Ovary (tissue), 10 donors: ENCODE data around the gene COQ8B. TPM values are rescaled to one million over a fixed set of nuclear protein-coding genes. Genes with fewer than 3 reads are reported as not detected.
"Not testable (repeated sequence)": the region's sequence is repeated elsewhere in the genome, so short reads cannot be mapped to it uniquely, and the experiment has no call there.

ENCODE experiments used
- DNase-seq, 5 donors: peaks; one replicate each; pipeline ENCODE4 v3.0.0-alpha.2; 2019 to 2020
- H3K27ac ChIP-seq, 2 donors: fragments of 200-600 bp; one replicate each; pipeline versions ENCODE4 v1.5.1 to v1.8.0; 2019 to 2022
- H3K27me3 ChIP-seq: fragments of 200-600 bp; one replicate; pipeline ENCODE4 v1.8.0; 2022
- H3K36me3 ChIP-seq: fragments of 200-600 bp; sonication (generic); one replicate; pipeline ENCODE4 v1.5.1; 2019
- H3K4me1 ChIP-seq: one replicate; pipeline ENCODE4 v1.8.1; 2013; ENCODE audit warnings: mild to moderate bottlenecking, moderate library complexity; ENCODE audit not compliant: insufficient read depth
- H3K4me3 ChIP-seq: fragments of 200-600 bp; sonication (generic); one replicate; pipeline ENCODE4 v1.5.1; 2017
- H3K9me3 ChIP-seq, 2 donors: fragments of 200-600 bp in 1 of 2; sonication (generic) in 1 of 2; one replicate each; pipeline versions ENCODE4 v1.5.1 to v1.8.1; 2013 to 2019; ENCODE audit warnings: mild to moderate bottlenecking in 1 of 2, moderate library complexity in 1 of 2
- EP300 ChIP-seq: sonication (generic); formaldehyde crosslinking; IDR thresholded peaks from one replicate; pipeline ENCODE4 v1.6.1; 2017; ENCODE audit warnings: antibody characterized with exemption
- POLR2A ChIP-seq: fragments of 450-650 bp; IDR thresholded peaks from one replicate; pipeline ENCODE4 v1.6.1; 2017; ENCODE audit warnings: antibody characterized with exemption, mild to moderate bottlenecking, moderate library complexity
- WGBS, 3 donors: extraction: QIAGEN DNeasy Blood & Tissue Kit in 1 of 3; methylation state at CpG; one replicate each; pipeline versions ENCODE4 v1.1.5 to v1.1.7; 2013 to 2017; 5-methylcytosine and 5-hydroxymethylcytosine counted together
- intact Hi-C, 4 donors: fragments of 100-400 bp; cut with DNase I; formaldehyde crosslinking; loops; one replicate each; pipeline versions ENCODE4 v1.11.0 to v1.15.1; 2022 to 2023
- long read RNA-seq, 3 donors: library from polyadenylated mRNA in 2 of 3; unstranded in 2 of 3; transcript quantifications; one replicate each; pipeline ENCODE4 v2.0.0 and lab custom pipeline, GENCODE V29; 2021 to 2026
- polyA plus RNA-seq, 2 donors: library from polyadenylated mRNA; stranded (reverse); fragments of 200-250 nt in 1 of 2; fragments of 350-450 nt in 1 of 2; fragmentation: Illumina TruSeq in 1 of 2; extraction: RNeasy Lipid Tissue Mini Kit (QIAGEN cat#74804) in 1 of 2; gene quantifications; one replicate each; pipeline ENCODE4 v1.2.3, GENCODE V29; 2013 to 2014
- total RNA-seq, 7 donors: library from RNA; depleted of rRNA in 2 of 7; stranded (reverse); fragments of >200 nt in 2 of 7; fragmentation: NEBNext Ultra II Directional in 3 of 7; extraction: Animal tissue kit (Norgen Biotek cat#: 25700) in 3 of 7; gene quantifications; one replicate each; pipeline versions ENCODE4 v1.1.0 to v1.2.4, GENCODE V29; 2016 to 2023
- TF ChIP-seq, protein P1 (sequence below), 3 donors: fragments of 450-650 bp in 2 of 3; fragments of 200-600 bp in 1 of 3; IDR thresholded peaks; one replicate each; pipeline versions ENCODE4 v1.5.1 to v1.8.0; 2016 to 2022; ENCODE audit warnings: antibody characterized with exemption in 3 of 3, mild to moderate bottlenecking in 1 of 3
- donor health status: DM: no; HTN: no; CAD: no; lungs with moderate emphysema.
- donor health status: DM: no; HTN: no; CAD: no.
- donor health status: Bipolar disorder and iron deficiency.
- donor health status: DM: yes; HTN: yes; CAD: no.
- donor health status: DM: no; HTN: no; CAD: no.
- donor health status: DM: yes; HTN: yes; CAD: no.

COQ8B gene
- total RNA-seq: 10 to 100 TPM; 24.0 to 51.2 (median 42.5) TPM
- polyA plus RNA-seq: 10 to 100 TPM in 1 of 2 donors, 1 to 10 TPM in 1; 8.3 to 41.5 TPM
- long read RNA-seq, donor 1, partial matches to known transcripts: 12 of 85 reads
- long read RNA-seq, donor 1, other reads (novel, unspliced or antisense): 68 of 85 reads
- long read RNA-seq, donor 2: 0 reads
- long read RNA-seq, donor 3, partial matches to known transcripts: 13 of 59 reads
- long read RNA-seq, donor 3, other reads (novel, unspliced or antisense): 43 of 59 reads

DNA sequence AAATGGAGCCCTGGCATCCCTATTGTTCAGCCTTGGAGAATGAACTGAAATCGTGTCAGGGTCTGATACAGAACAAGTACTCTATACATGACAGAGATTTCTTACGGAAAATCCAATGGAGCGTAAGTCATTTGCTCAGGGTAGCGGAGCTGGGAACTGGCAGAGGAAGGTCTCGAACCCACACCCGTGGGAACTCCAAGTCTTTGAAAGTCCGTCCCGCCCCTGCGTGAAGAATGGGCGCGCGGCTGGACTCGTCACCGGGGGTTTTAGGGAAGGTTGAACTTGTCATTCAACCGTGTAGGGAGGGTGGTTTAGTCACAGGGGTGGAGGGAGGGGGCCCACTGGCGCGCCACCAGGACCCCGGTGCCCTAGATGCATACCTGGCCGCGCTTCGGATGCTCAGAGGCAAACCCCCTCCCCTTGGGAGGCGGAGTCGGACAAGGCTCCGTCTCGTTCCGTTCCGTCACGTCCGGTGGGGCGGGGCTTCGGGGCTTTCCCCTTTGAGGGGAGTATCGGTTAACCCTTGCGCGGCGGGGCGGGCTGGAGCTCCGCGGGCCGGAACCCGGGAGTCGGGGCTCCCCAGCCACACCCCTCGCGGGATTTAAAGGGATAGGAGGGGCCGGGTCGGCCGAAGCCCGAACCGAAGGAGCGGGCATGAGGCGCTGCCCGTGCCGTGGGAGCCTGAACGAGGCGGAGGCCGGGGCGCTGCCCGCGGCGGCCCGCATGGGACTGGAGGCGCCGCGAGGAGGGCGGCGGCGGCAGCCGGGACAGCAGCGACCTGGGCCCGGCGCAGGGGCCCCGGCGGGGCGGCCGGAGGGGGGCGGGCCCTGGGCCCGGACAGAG is at the start of gene COQ8B, which contains the start of gene ITPKC:
Gene COQ8B (minus strand): TSS at position 405 of the 843 bp plus-strand sequence. CDS start 2,254 bp downstream, outside the sequence.
Gene ITPKC (plus strand): TSS at position 631 of the 843 bp plus-strand sequence. CDS start 24 bp downstream, at position 655.
- Histone ChIP-seq H3K27me3 (no peaks in the 10 kb centered on the region), H3K36me3 (no peaks in the 10 kb centered on the region), H3K9me3 (no peaks in the 10 kb centered on the region), H3K4me3 (peak within 1 kb of the TSS; percentile 86), H3K27ac (peak within 1 kb of the TSS; percentile 95 to 96), H3K4me1 (peaks cover 12% of the 10 kb centered on the region)
- DNase-seq: peak; percentile 99 to 100 (median 100)
- TF ChIP-seq, protein P1, sequence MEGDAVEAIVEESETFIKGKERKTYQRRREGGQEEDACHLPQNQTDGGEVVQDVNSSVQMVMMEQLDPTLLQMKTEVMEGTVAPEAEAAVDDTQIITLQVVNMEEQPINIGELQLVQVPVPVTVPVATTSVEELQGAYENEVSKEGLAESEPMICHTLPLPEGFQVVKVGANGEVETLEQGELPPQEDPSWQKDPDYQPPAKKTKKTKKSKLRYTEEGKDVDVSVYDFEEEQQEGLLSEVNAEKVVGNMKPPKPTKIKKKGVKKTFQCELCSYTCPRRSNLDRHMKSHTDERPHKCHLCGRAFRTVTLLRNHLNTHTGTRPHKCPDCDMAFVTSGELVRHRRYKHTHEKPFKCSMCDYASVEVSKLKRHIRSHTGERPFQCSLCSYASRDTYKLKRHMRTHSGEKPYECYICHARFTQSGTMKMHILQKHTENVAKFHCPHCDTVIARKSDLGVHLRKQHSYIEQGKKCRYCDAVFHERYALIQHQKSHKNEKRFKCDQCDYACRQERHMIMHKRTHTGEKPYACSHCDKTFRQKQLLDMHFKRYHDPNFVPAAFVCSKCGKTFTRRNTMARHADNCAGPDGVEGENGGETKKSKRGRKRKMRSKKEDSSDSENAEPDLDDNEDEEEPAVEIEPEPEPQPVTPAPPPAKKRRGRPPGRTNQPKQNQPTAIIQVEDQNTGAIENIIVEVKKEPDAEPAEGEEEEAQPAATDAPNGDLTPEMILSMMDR (IDR thresholded peaks at IDR 0.05): peak in 2 of 3 donors; percentile 58 to 73
- TF ChIP-seq POLR2A (peak; percentile 89), EP300 (peak; percentile 54)
- 0 to 1% (median 1%) methylated on average over 22 to 76 of the region's 76 CpGs for WGBS, 3 donors
- intact Hi-C loops: loop anchor here in 2 of 4 donors (5.0 to 10.0 kb wide), 2 partner anchors 54 to 88 kb away; no protein-coding TSS in a partner anchor

DNA sequence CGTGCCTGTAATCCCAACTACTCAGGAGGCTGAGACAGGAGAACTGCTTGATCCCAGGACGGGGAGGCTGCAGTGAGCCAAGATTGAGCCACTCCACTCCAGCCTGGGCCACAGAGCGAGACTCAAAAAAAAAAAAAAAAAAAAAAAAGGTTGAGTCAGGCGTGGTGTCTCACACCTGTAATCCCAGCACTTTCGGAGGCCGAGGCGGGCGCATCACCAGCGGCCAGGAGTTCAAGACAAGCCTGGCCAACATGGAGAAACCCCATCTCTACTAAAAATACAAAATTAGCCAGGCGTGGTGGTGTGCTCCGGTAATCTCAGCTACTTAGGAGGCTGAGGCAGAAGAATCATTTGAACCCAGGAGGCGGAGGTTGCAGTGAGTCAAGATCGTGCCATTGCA is 49.7 kb upstream of the COQ8B start:
- H3K4me3 ChIP-seq, H3K9me3 ChIP-seq, H3K27me3 ChIP-seq, H3K27ac ChIP-seq, H3K4me1 ChIP-seq, intact Hi-C loops, H3K36me3 ChIP-seq, DNase-seq: not testable (repeated sequence)
- 94 to 95% (median 95%) methylated on average over 13 of the region's 13 CpGs for WGBS, 3 donors

DNA sequence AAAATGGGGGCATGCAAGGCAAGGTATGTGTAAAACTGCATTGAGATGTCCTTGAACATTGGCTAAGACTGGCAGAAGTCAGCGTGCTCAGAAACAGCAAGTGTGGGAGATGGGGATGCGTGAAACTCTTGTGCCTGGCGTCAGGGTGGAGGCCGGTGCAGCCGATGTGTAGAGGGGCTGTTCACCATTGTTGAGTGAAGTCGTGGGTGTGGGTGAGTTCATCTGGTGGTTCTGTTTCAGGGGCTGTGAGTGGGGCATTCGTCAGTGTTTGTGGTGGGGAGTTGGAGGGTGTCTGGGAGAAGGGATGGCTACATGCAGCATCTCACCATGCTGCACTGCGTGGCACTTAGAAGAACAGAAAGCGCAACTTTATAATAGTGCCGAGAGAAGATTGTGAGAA is 47.3 kb upstream of the COQ8B start:
- intact Hi-C loops: no loop called here
- no peak overlapping the region for H3K27ac ChIP-seq
- H3K4me1 ChIP-seq: no peaks in the 10 kb centered on the region
- no peaks in the 10 kb centered on the region for H3K27me3 ChIP-seq
- DNase-seq: no peak
- TF ChIP-seq EP300: no peak
- TF ChIP-seq, protein P1 (IDR thresholded peaks at IDR 0.05): no peak
- no peak for TF ChIP-seq POLR2A
- no peaks in the 10 kb centered on the region for H3K9me3 ChIP-seq
- H3K36me3 ChIP-seq: no peaks in the 10 kb centered on the region
- WGBS, 3 donors: 88 to 94% (median 89%) methylated on average over 10 of the region's 10 CpGs
- H3K4me3 ChIP-seq: no peak overlapping the region

DNA sequence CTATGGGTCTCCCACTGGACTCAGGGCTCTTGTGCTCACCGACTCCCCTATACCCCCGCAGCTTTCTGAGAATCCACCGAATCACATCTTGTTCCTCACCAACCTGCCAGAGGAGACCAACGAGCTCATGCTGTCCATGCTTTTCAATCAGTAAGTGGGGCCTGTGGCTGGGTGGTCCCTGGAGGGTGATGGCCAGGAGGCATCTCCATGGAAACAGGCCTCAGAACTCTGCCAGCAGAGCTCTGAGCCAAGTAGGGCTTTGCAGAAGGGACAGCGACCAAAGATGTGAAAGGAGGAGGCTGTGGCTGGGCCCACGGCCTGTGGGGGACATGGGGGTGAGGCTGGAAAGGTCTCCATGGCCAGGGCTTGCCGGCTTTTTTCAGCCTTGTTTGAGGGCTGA is 46.8 kb upstream of the COQ8B start:
- H3K36me3 ChIP-seq: no peaks in the 10 kb centered on the region
- TF ChIP-seq, protein P1 (IDR thresholded peaks at IDR 0.05): no peak
- TF ChIP-seq EP300 (no peak), POLR2A (no peak)
- no peak overlapping the region for H3K4me3 ChIP-seq
- no peaks in the 10 kb centered on the region for H3K9me3 ChIP-seq
- DNase-seq: no peak
- no peaks in the 10 kb centered on the region for H3K27me3 ChIP-seq
- no peaks in the 10 kb centered on the region for H3K4me1 ChIP-seq
- H3K27ac ChIP-seq: no peak overlapping the region
- intact Hi-C loops: no loop called here
- 84 to 91% (median 87%) methylated on average over 7 of the region's 7 CpGs for WGBS, 3 donors
